IgD-negative memory B cell (primary cell): ENCODE data around the gene FBN1. TPM values are rescaled to one million over a fixed set of nuclear protein-coding genes. Genes with fewer than 3 reads are reported as not detected.

ENCODE experiments used
- H3K27ac Mint-ChIP-seq, 3 donors: one replicate each; pipeline ENCODE4 v1.8.0; 2020 to 2022; ENCODE audit warnings: mild to moderate bottlenecking in 3 of 3, mixed read lengths in 3 of 3, moderate library complexity in 1 of 3
- H3K27me3 Mint-ChIP-seq: one replicate; pipeline ENCODE4 v1.8.0; 2021; ENCODE audit warnings: mixed read lengths
- H3K36me3 Mint-ChIP-seq: one replicate; pipeline ENCODE4 v1.8.0; 2020; ENCODE audit warnings: mild to moderate bottlenecking, mixed read lengths
- H3K4me1 Mint-ChIP-seq, 3 donors: one replicate each; pipeline ENCODE4 v1.8.0; 2020 to 2022; ENCODE audit warnings: mixed read lengths in 3 of 3, mild to moderate bottlenecking in 1 of 3
- H3K4me3 Mint-ChIP-seq, 4 donors: one replicate each; pipeline ENCODE4 v1.8.0; 2020 to 2022; ENCODE audit warnings: mild to moderate bottlenecking in 4 of 4, mixed read lengths in 4 of 4, moderate library complexity in 3 of 4
- H3K9me3 Mint-ChIP-seq, 3 donors: one replicate each; pipeline ENCODE4 v1.8.0; 2020 to 2021; ENCODE audit warnings: mixed read lengths in 3 of 3, mild to moderate bottlenecking in 1 of 3
- polyA plus RNA-seq: library from polyadenylated mRNA; unstranded; fragments of 300-500 nt; fragmentation: Illumina TruSeq; gene quantifications from one replicate; pipeline ENCODE4 v1.2.3, GENCODE V29; 2021

The FBN1 gene
- polyA plus RNA-seq, 1 donor from 2014 or later = not detected

DNA sequence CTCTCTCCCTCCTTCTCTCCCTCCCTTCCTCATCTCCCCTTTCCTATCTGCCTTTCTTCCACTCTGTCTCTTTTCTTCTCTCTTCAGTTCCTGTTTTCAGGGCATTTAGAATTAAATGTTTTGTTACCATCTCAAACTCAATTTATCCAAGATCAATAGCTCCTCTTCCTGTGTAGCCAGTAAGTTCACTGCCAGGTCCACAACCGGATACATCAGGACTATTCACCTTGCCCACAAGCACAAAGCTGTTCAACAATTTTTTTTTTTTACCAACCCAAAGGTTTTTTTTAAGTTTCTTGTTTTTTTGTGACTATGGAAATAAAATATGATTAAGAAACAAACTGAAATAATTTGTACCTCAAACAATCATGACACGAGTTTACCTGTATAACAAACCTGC is 26.1 kb downstream of the FBN1 start:
- H3K27ac Mint-ChIP-seq = no peak overlapping the region
- H3K9me3 Mint-ChIP-seq = no peaks in the 10 kb centered on the region
- H3K4me3 Mint-ChIP-seq = no peak overlapping the region
- H3K27me3 Mint-ChIP-seq = no peaks in the 10 kb centered on the region
- no peaks in the 10 kb centered on the region for H3K4me1 Mint-ChIP-seq
- H3K36me3 Mint-ChIP-seq = no peaks in the 10 kb centered on the region

DNA sequence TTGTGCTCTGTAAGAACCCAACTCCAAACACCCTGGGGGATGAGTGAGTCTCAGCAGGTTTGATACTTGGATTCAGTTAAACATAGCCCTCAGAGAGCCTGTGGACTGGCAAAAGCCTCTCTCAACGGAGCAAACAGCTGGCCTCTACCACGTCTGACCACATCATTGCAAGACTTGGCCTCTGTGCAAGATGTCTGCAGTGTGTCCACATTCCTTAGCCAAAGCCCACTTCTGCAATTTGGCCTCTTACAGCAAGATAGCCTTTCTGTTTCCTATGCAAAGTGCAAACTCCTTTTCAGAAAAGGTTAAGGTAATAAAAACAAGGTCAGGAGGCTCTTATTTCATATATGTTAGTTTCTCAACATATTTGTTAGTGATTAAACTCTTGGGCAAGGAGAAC is 27.9 kb downstream of the FBN1 start:
- no peak overlapping the region for H3K4me3 Mint-ChIP-seq
- no peak overlapping the region for H3K27ac Mint-ChIP-seq
- H3K4me1 Mint-ChIP-seq = no peaks in the 10 kb centered on the region
- H3K36me3 Mint-ChIP-seq = no peaks in the 10 kb centered on the region
- H3K27me3 Mint-ChIP-seq = no peaks in the 10 kb centered on the region
- no peaks in the 10 kb centered on the region for H3K9me3 Mint-ChIP-seq

DNA sequence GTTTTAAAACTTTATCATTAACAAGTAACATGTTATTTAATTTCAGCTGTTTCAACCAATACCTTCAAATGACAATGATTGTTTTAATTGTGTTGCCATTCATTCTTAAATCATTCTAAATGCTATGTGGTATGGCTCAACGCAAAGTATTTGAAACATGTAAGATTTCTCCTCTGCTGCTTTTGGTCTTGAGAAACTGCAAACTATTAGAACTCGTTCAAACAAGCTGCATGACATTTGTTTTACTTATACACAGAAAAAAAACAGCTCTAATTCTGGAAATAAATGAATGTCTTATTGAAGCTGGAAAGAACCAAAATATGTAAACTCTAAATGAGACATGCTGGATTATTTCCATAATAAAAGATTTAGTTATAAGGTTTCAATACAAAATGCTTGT is 29.3 kb downstream of the FBN1 start:
- Mint-ChIP-seq H3K36me3 (no peaks in the 10 kb centered on the region), H3K4me1 (no peaks in the 10 kb centered on the region), H3K9me3 (no peaks in the 10 kb centered on the region), H3K27ac (no peak overlapping the region), H3K27me3 (no peaks in the 10 kb centered on the region), H3K4me3 (no peak overlapping the region)

DNA sequence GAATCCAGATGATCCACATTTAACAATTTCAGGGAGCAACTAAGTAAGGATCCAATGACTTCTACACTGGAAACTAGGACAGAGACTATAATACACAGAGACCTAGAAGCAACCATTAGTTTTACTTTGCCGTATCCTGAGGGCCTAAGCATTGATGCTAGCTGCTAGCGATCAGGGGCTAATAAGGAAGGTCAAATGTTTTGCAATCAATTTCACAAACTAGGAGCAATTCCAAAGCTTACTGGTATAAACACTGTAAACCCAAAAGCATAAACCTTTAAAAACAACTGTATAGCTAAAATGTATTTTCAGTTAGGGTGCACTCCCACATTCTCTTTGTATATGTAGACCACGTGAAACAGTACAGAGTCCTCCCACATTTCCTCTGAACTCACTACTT is 31.5 kb downstream of the FBN1 start:
- Mint-ChIP-seq H3K27ac (no peak overlapping the region), H3K4me3 (no peak overlapping the region), H3K9me3 (no peaks in the 10 kb centered on the region), H3K27me3 (no peaks in the 10 kb centered on the region), H3K4me1 (no peaks in the 10 kb centered on the region), H3K36me3 (no peaks in the 10 kb centered on the region)

DNA sequence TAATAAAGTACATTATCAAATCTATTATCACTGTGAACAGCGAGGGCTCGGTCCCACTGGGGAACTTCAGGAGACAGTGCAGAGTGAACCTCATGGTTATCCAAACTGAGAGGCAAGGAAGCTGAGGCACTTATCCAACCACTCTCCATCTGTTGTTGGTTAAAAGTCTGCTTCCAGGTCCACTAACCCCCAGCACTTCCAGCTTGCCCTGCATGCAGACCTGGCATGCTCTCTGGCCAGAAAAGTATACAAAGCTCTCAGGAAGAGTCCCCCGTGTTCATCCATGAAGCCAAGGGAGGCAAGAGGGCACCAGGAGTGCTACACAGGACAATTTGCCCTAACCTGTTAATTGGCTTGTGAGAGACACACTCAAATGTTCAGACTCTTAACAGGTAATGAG is 36.0 kb downstream of the FBN1 start:
- H3K27ac Mint-ChIP-seq = no peak overlapping the region
- H3K9me3 Mint-ChIP-seq = no peaks in the 10 kb centered on the region
- H3K4me3 Mint-ChIP-seq = no peak overlapping the region
- H3K36me3 Mint-ChIP-seq = no peaks in the 10 kb centered on the region
- H3K4me1 Mint-ChIP-seq = no peaks in the 10 kb centered on the region
- no peaks in the 10 kb centered on the region for H3K27me3 Mint-ChIP-seq

DNA sequence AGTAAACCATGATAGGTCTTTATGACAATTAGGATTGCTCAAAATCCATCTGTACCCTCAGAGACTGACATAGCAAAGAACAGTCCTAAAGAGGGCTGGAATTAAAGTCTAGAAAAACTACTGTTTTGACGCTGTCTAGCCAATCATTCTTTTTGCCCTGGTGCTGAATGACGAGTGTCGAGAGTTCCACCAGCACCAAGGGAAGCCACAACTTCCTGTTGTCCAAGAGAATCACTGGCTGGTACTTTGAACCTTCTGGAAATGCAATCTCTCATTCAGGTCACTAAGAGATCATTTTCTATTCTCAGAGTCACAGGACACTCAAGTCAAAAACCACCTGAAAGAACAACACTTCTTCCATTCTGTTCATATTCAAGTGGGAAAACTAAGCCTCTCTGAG is 37.7 kb downstream of the FBN1 start:
- Mint-ChIP-seq H3K27ac (no peak overlapping the region), H3K27me3 (no peaks in the 10 kb centered on the region), H3K4me1 (no peaks in the 10 kb centered on the region), H3K36me3 (no peaks in the 10 kb centered on the region), H3K4me3 (no peak overlapping the region), H3K9me3 (no peaks in the 10 kb centered on the region)

DNA sequence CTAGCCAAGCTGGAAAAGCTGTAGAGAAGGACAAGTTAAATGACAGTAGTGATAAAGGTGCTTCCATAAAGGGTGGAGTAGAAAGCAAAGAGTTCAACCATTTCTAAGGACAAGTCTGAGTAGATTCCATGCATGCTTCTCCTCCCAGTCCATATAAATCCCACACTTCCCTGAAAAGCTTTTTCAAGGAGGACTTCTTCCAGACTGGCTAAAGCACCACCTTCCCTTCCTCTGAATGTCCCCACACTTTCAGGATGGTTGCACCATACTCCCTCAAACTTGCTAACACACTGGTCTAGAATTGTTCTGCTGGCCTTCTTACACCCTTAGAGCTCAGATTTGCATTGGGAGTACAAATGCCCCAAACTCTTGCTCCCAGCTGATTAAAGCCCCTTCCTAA is 40.9 kb downstream of the FBN1 start:
- no peaks in the 10 kb centered on the region for H3K27me3 Mint-ChIP-seq

DNA sequence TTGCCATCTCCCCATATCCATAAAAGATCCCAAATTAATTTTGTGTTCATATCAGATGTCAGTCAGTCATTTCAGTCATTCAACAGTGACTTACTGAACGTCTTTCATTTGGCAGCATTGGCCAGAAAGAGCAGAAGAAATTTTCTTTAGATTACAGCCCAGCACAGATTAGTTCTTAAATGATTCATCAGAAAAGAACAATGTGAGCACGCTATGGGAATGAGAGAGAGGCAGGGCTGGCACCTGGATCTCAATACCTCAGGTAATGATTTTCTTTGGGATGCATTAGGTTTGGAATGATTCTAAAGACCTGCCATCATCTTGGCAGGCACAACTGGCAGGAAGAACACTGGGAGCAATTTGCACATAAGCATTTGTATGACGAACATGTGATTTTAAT is 41.6 kb downstream of the FBN1 start:
- no peaks in the 10 kb centered on the region for H3K4me1 Mint-ChIP-seq
- no peaks in the 10 kb centered on the region for H3K36me3 Mint-ChIP-seq
- no peaks in the 10 kb centered on the region for H3K9me3 Mint-ChIP-seq
- H3K4me3 Mint-ChIP-seq = no peak overlapping the region
- no peak overlapping the region for H3K27ac Mint-ChIP-seq
- H3K27me3 Mint-ChIP-seq = no peaks in the 10 kb centered on the region

More for the DNA sequence above, 40.9 kb downstream of the FBN1 start:
- H3K27ac Mint-ChIP-seq = no peak overlapping the region
- no peak overlapping the region for H3K4me3 Mint-ChIP-seq
- H3K36me3 Mint-ChIP-seq = no peaks in the 10 kb centered on the region
- H3K9me3 Mint-ChIP-seq = no peaks in the 10 kb centered on the region
- H3K4me1 Mint-ChIP-seq = no peaks in the 10 kb centered on the region

DNA sequence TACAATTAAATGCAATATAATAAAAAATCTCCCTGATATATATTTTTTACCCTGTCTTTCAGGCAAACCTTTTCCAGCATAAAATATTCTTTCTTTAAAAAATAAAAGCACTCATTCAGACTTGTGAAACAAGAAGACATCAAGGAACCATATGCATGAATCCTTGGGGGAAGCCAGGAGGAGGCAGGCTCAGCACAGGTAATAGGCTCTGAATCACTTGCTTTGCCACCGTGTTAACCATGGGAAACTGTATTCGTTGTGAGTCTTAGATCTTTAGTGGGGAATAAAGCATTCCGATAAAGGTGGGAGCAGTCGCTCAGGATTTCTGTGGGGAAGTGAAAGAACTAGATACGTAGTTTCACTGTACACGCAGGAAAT is 42.4 kb downstream of the FBN1 start:
- Mint-ChIP-seq H3K27me3 (no peaks in the 10 kb centered on the region), H3K9me3 (no peaks in the 10 kb centered on the region), H3K36me3 (no peaks in the 10 kb centered on the region), H3K27ac (no peak overlapping the region), H3K4me3 (no peak overlapping the region), H3K4me1 (no peaks in the 10 kb centered on the region)

DNA sequence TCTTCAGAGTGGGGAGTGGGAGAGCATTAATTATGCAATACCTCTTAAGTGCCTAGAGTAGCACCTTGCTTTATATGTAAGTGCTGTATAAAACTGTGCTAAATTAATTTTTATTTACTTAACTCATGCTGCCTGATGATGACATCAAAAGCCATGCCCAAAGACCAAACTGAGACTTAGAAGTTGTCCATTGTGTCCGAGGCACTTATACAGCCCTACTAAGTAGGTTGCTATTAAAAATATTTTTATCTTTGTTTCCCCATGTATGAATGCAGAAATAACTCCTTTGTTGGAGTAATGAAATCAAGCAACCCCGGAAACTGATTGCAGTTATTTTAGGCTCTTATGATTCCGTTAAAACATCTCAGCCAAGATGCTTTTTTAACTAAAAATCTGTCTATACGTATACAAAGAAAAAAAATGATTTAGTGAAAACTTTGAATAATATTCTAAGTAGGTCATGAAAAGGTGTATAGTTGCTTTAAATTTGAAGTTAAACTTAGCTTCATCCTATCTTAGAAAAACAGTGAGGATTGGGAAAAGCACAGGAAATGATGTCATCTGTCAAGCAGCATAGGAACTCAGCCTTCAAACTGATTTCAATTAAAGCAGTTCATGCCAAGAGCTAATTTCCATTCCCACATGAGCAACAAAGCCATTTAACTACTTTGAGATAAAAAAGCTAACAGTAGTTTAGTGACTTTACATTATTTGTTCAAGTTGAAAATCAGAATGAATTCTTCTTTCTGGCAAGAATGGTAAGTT is 43.0 kb downstream of the FBN1 start:
- H3K9me3 Mint-ChIP-seq = no peaks in the 10 kb centered on the region

DNA sequence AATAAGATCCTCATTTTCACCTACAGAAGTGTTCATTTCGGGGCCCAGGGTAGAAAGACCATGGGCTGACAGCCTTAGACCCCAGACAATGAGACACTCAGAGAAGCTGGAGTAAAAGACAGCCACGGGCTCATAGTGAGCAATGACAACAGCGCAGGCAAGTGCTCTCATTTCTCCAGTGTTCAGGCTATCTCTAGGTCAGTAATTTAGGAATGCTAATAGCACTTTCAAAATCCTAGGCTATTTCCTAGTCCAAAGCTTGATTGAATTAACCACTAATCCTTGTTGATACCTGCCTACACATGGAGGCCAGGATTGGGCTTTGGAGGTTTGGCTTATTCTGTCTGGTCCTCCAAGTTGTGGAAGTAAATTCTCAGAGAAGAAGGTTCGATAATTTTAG is 44.4 kb downstream of the FBN1 start:
- H3K27me3 Mint-ChIP-seq = no peaks in the 10 kb centered on the region
- H3K27ac Mint-ChIP-seq = no peak overlapping the region
- no peaks in the 10 kb centered on the region for H3K9me3 Mint-ChIP-seq
- no peak overlapping the region for H3K4me3 Mint-ChIP-seq
- H3K4me1 Mint-ChIP-seq = peaks cover 0 to 5% (median 0%) of the 10 kb centered on the region in 3 donors
- no peaks in the 10 kb centered on the region for H3K36me3 Mint-ChIP-seq

More for the DNA sequence above, 43.0 kb downstream of the FBN1 start:
- Mint-ChIP-seq H3K27me3 (no peaks in the 10 kb centered on the region), H3K36me3 (no peaks in the 10 kb centered on the region), H3K4me1 (no peaks in the 10 kb centered on the region), H3K4me3 (no peak overlapping the region), H3K27ac (no peak overlapping the region)

DNA sequence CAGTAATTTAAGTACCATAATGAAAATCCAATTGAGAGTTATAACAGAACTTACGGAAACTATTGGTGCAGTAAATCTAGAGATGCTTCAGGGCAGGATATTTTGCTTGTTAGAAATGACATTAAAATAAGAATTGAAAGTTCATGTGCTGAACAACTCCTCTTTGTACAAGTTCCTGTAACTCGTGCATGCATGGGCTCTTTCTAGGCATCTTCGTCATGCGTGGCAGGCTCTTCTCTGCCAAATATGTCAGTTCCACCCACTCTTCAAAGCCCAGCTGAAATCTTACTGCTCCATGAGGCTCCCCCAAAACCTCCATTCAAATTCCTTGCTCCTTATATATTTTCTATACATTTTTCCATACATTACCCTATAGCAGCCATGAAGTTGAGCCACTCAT is 48.7 kb downstream of the FBN1 start:
- H3K27me3 Mint-ChIP-seq = no peaks in the 10 kb centered on the region
- no peak overlapping the region for H3K4me3 Mint-ChIP-seq
- no peaks in the 10 kb centered on the region for H3K9me3 Mint-ChIP-seq
- peaks cover 0 to 5% (median 0%) of the 10 kb centered on the region in 3 donors for H3K4me1 Mint-ChIP-seq
- no peaks in the 10 kb centered on the region for H3K36me3 Mint-ChIP-seq
- H3K27ac Mint-ChIP-seq = no peak overlapping the region

DNA sequence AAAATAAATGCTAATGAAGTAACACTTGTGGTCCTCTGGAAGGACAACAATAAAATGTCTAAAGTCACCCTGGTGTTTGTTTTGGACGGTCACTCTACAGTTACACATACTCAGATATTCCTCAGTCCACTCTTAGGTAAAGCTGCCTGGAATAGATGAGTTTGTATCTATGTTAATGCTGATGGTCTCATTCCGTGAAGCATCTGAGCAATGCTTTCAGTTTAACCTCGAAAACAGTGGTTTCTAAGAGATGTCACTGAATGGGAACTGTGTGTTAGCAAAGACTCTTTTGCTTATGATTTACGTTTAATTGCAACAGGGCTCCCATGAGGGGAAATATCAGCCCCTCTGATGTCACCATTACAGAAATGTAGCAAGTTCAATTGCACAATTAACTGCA is 49.1 kb downstream of the FBN1 start:
- no peaks in the 10 kb centered on the region for H3K36me3 Mint-ChIP-seq
- no peak overlapping the region for H3K27ac Mint-ChIP-seq
- peaks cover 0 to 5% (median 0%) of the 10 kb centered on the region in 3 donors for H3K4me1 Mint-ChIP-seq
- H3K9me3 Mint-ChIP-seq = no peaks in the 10 kb centered on the region
- no peak overlapping the region for H3K4me3 Mint-ChIP-seq
- H3K27me3 Mint-ChIP-seq = no peaks in the 10 kb centered on the region

DNA sequence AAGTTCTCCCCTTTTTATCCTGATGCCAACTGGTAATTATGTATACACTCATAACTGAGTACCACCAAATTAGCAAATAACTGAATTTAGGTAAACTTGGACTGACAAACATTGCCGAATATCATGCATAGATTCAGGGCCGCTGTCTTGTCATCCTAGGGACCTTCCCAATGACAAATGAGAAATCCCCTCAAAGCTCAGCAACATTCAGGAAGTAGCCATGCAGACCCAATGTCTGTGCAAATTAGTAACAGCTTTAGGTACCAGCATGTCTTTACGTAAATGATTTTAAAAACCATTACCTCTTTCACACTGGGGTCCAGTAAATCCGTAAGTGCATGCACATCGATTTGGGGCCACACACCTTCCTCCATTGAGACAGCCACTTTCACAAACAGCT is 49.5 kb downstream of the FBN1 start:
- peaks cover 0 to 5% (median 0%) of the 10 kb centered on the region in 3 donors for H3K4me1 Mint-ChIP-seq
- no peaks in the 10 kb centered on the region for H3K27me3 Mint-ChIP-seq
- no peaks in the 10 kb centered on the region for H3K9me3 Mint-ChIP-seq
- no peak overlapping the region for H3K4me3 Mint-ChIP-seq
- no peaks in the 10 kb centered on the region for H3K36me3 Mint-ChIP-seq
- no peak overlapping the region for H3K27ac Mint-ChIP-seq

DNA sequence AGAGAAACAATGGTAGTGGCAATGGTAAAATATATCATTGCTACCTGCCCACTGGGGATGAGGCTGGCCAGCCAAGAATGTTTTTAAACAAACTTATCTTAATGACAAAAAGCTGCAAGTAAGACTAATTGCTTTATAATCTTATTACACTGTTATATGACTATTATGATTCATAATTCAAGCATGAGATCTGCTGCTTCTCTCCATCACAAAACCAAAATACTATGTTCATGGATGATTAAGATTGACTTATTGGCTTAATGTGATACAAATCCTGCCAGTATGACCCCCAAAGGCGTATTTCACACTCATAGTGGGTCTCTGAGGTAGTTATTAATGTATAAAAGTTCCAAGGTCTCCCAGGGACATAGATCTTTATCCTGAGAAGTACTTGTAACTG is 52.6 kb downstream of the FBN1 start:
- H3K4me3 Mint-ChIP-seq = no peak overlapping the region
- H3K9me3 Mint-ChIP-seq = no peaks in the 10 kb centered on the region
- no peak overlapping the region for H3K27ac Mint-ChIP-seq
- H3K36me3 Mint-ChIP-seq = no peaks in the 10 kb centered on the region
- H3K27me3 Mint-ChIP-seq = no peaks in the 10 kb centered on the region
- peaks cover 0 to 5% (median 0%) of the 10 kb centered on the region in 3 donors for H3K4me1 Mint-ChIP-seq

DNA sequence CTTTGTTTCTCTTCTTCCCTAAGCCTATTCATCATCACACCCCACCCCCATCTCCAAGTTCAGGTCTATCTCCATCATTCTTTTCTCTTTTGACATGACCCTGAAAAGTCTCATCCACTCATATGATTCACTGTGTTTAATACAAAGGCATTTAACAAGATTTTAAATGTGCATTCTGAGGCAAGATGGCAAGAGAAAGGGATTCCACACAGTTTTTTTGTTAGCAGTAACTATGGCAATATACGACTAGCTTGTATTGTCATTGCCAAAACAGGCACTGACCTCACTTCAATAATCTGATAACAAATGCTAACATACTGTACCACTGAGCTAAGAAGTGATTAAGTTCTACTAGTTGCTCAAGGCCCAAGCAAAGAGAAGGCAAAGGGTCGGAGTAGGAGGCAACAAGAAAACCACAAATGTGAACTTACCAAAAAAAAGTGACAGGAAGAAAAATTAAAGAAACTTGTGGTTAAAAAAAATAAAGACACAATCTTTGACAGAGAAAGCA is 53.2 kb downstream of the FBN1 start:
- no peaks in the 10 kb centered on the region for H3K36me3 Mint-ChIP-seq
- H3K4me3 Mint-ChIP-seq = no peak overlapping the region
- H3K4me1 Mint-ChIP-seq = peaks cover 0 to 5% (median 0%) of the 10 kb centered on the region in 3 donors
- no peaks in the 10 kb centered on the region for H3K27me3 Mint-ChIP-seq
- H3K27ac Mint-ChIP-seq = no peak overlapping the region
- no peaks in the 10 kb centered on the region for H3K9me3 Mint-ChIP-seq
